Right lobe of liver (tissue), 6 donors: Measurements from ENCODE around the gene TSSK2. TPM values are rescaled to one million over a fixed set of nuclear protein-coding genes. Genes with fewer than 3 reads are reported as not detected.

Experiments used
- ATAC-seq, 4 donors: fragments of 200-7000 bp; cut with Tn5 transposase; one replicate each; pipeline ENCODE4 v1.9.1; 2020; ENCODE audit warnings: mild to moderate bottlenecking in 4 of 4, moderate library complexity in 4 of 4
- DNase-seq, 3 donors: peaks; one replicate each; pipeline ENCODE4 v3.0.0-alpha.2; 2020
- H3K27ac ChIP-seq, 3 donors: fragments of 200-600 bp; one replicate each; pipeline ENCODE4 v1.8.0; 2022
- H3K27me3 ChIP-seq, 2 donors: fragments of 200-600 bp; one replicate each; pipeline ENCODE4 v1.8.0; 2022
- H3K36me3 ChIP-seq, 4 donors: fragments of 200-600 bp; sonication (generic) in 1 of 4; one replicate each; pipeline versions ENCODE4 v1.5.1 to v1.8.0; 2017 to 2022; ENCODE audit warnings: control low read depth in 1 of 4
- H3K4me1 ChIP-seq, 4 donors: fragments of 200-600 bp; sonication (generic) in 1 of 4; one replicate each; pipeline versions ENCODE4 v1.5.1 to v1.8.0; 2017 to 2022; ENCODE audit warnings: control low read depth in 1 of 4
- H3K4me3 ChIP-seq, 3 donors: fragments of 200-600 bp; one replicate each; pipeline ENCODE4 v1.8.0; 2022
- H3K9me3 ChIP-seq, 4 donors: fragments of 200-600 bp; sonication (generic) in 1 of 4; one replicate each; pipeline versions ENCODE4 v1.5.1 to v1.8.0; 2017 to 2022; ENCODE audit warnings: control low read depth in 1 of 4
- CTCF ChIP-seq, 4 donors: fragments of 200-600 bp in 3 of 4; fragments of 450-650 bp in 1 of 4; IDR thresholded peaks; one replicate each; pipeline versions ENCODE4 v1.5.1 to v1.8.0; 2016 to 2022; ENCODE audit warnings: antibody characterized with exemption in 4 of 4, mild to moderate bottlenecking in 2 of 4
- POLR2A ChIP-seq: fragments of 450-650 bp; IDR thresholded peaks from one replicate; pipeline ENCODE4 v1.6.1; 2017; ENCODE audit warnings: antibody characterized with exemption, mild to moderate bottlenecking
- WGBS: methylation state at CpG from one replicate; pipeline ENCODE4 v1.1.6; 2018; ENCODE audit warnings: low coverage, low lambda C conversion rate; ENCODE audit not compliant: insufficient coverage; ENCODE audit errors: missing lambda C conversion rate; 5-methylcytosine and 5-hydroxymethylcytosine counted together
- intact Hi-C, 2 donors: fragments of 100-400 bp; cut with DNase I; formaldehyde crosslinking; loops; one replicate each; pipeline versions ENCODE4 v1.11.2 to v1.14.1; 2022
- total RNA-seq, 6 experiments: library from RNA; depleted of rRNA in 2 of 6; stranded (reverse); fragments of >200 nt in 2 of 6; fragmentation: NEBNext Ultra II Directional in 3 of 6; extraction: Animal tissue kit (Norgen Biotek cat#: 25700) in 3 of 6; gene quantifications; one replicate each; pipeline versions ENCODE4 v1.1.0 to v1.2.4, GENCODE V29; 2016 to 2023
- donor health status: DM: no; HTN: yes; CAD: no.
- donor health status: DM: no; HTN: no; CAD: no.
- donor health status: DM: no; HTN: no; CAD: no.
- donor health status: DM: no; HTN: yes; CAD: no.
- donor health status: DM: no; HTN: yes; CAD: no.

TSSK2 gene
- total RNA-seq, 6 experiments from 2014 or later: not detected

- ATAC-seq (no peak), DNase-seq (no peak)
- TF ChIP-seq CTCF (IDR thresholded peaks at IDR 0.05): no peak
- TF ChIP-seq POLR2A: no peak
- intact Hi-C loops: no loop called here
- Histone ChIP-seq H3K36me3 (peaks cover 0 to 6% (median 0%) of the 10 kb centered on the region in 4 donors), H3K27me3 (no peaks in the 10 kb centered on the region), H3K27ac (no peak overlapping the region), H3K9me3 (no peaks in the 10 kb centered on the region), H3K4me3 (no peak overlapping the region), H3K4me1 (peaks cover 0 to 12% (median 3%) of the 10 kb centered on the region in 4 donors)
- 88% methylated on average over 1 of the region's 1 CpG for WGBS
These were observed 34.6 kb upstream of the TSSK2 start for GRCh38 chr22:19096555-19096954.

GRCh38 chr22:19097518-19097917 lies 33.6 kb upstream of the TSSK2 start:
- WGBS: 87% methylated on average over 3 of the region's 3 CpGs
- Histone ChIP-seq H3K9me3 (no peaks in the 10 kb centered on the region), H3K4me1 (peaks cover 0 to 12% (median under 1%) of the 10 kb centered on the region in 4 donors), H3K27ac (no peak overlapping the region), H3K36me3 (peaks cover 0 to 6% (median 0%) of the 10 kb centered on the region in 4 donors), H3K4me3 (no peak overlapping the region), H3K27me3 (no peaks in the 10 kb centered on the region)
- intact Hi-C loops: no loop called here
- peak in 1 of 3 donors; percentile 41 for DNase-seq
- TF ChIP-seq POLR2A (no peak), CTCF (IDR thresholded peaks at IDR 0.05) (no peak)
- ATAC-seq: peak; percentile 34 to 59 (median 44)

- H3K9me3 ChIP-seq: no peaks in the 10 kb centered on the region
- peaks cover 0 to 6% (median 0%) of the 10 kb centered on the region in 4 donors for H3K36me3 ChIP-seq
- no peak for TF ChIP-seq CTCF (IDR thresholded peaks at IDR 0.05)
- TF ChIP-seq POLR2A: no peak
- WGBS: 68% methylated on average over 4 of the region's 4 CpGs
- intact Hi-C loops: no loop called here
- DNase-seq (peak in 1 of 3 donors; percentile 35), ATAC-seq (no peak)
- peaks cover 0 to 12% (median under 1%) of the 10 kb centered on the region in 4 donors for H3K4me1 ChIP-seq
- no peaks in the 10 kb centered on the region for H3K27me3 ChIP-seq
- no peak overlapping the region for H3K4me3 ChIP-seq
- H3K27ac ChIP-seq: no peak overlapping the region
These were observed 33.0 kb upstream of the TSSK2 start for GRCh38 chr22:19098157-19098556.

- Histone ChIP-seq H3K4me3 (no peak overlapping the region), H3K27me3 (no peaks in the 10 kb centered on the region), H3K9me3 (no peaks in the 10 kb centered on the region), H3K36me3 (no peaks in the 10 kb centered on the region), H3K27ac (no peak overlapping the region), H3K4me1 (peaks cover 0 to 5% (median 3%) of the 10 kb centered on the region in 4 donors)
- TF ChIP-seq CTCF (IDR thresholded peaks at IDR 0.05): no peak
- TF ChIP-seq POLR2A: no peak
- intact Hi-C loops: no loop called here
- DNase-seq: no peak
- peak in 1 of 4 donors; percentile 16 for ATAC-seq
- 59% methylated on average over 2 of the region's 5 CpGs for WGBS
These were observed 27.0 kb upstream of the TSSK2 start for GRCh38 chr22:19103880-19104821.
